ENCODE data around the gene MIDN. TPM values are rescaled to one million over a fixed set of nuclear protein-coding genes. Genes with fewer than 3 reads are reported as not detected.

MIDN gene
- total RNA-seq, 1 experiment from 2014 or later = 125 TPM

DNA sequence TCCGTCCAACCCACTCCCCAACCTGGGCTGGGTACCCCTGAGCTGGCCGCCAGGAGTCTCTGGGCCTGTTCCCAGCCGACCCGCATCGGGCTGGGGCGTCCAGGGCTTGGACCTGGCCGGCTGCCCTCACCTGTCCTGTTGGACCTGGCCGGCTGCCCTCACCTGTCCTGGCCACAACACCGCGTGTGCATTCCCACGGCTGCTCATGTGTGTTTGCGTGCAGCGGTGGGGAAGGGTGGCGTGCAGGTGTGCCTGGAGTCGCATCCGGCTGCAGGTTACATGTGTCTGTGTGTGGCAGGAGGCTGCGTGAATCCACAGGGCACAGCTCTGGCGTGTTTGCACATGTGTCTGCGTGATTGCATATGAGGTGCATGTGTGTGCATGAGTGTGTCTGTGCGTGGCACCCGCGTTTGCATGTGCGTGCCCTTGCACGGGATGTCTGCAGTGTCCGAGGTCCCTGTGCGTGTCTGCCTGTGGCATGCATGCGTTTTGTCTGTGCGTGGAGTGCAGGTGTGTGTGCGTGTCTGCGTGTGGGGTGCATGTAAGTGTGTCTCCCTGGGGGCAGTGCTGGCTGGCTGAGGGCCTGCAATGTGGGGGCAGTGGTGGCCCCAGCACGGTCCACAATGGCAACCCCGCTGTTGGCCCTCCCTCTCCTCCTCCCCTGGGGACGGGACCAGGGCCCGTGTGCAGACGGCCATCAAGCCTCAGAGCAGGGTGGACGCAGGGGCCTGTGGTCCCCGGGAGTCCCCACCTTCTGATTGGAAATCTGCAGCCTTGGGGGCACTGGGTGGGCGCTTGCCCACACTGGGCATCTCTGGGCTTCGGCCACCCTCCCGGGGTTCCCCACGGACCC is 40.7 kb downstream of the MIDN start:
- H3K9me3 ChIP-seq = no peaks in the 10 kb centered on the region
- H3K27me3 Mint-ChIP-seq (ENCODE audit: insufficient read depth, unreplicated experiment) = no peaks in the 10 kb centered on the region
- H3K36me3 ChIP-seq (ENCODE audit: control insufficient read depth, insufficient read depth, low read length) = no peaks in the 10 kb centered on the region
- H3K4me3 Mint-ChIP-seq (ENCODE audit: unreplicated experiment) = no peak overlapping the region
- H3K27ac Mint-ChIP-seq (ENCODE audit: unreplicated experiment) = no peak overlapping the region
- ChIA-PET CTCF (no interaction called here), POLR2A (no interaction called here)
- peaks cover 6% of the 10 kb centered on the region for H3K4me1 Mint-ChIP-seq (ENCODE audit: low read depth, unreplicated experiment)
- peaks cover 45% of the 10 kb centered on the region for H3K4me1 ChIP-seq
- no peak overlapping the region for H3K4me3 ChIP-seq (ENCODE audit: low read depth, low read length)
- no peaks in the 10 kb centered on the region for H3K9me3 Mint-ChIP-seq (ENCODE audit: unreplicated experiment)
- peaks cover 6% of the 10 kb centered on the region for H3K36me3 Mint-ChIP-seq (ENCODE audit: insufficient read depth, unreplicated experiment)
- intact Hi-C loops (cut with micrococcal nuclease; ENCODE audit: unreplicated experiment) = no loop called here
- TF ChIP-seq, protein P1, sequence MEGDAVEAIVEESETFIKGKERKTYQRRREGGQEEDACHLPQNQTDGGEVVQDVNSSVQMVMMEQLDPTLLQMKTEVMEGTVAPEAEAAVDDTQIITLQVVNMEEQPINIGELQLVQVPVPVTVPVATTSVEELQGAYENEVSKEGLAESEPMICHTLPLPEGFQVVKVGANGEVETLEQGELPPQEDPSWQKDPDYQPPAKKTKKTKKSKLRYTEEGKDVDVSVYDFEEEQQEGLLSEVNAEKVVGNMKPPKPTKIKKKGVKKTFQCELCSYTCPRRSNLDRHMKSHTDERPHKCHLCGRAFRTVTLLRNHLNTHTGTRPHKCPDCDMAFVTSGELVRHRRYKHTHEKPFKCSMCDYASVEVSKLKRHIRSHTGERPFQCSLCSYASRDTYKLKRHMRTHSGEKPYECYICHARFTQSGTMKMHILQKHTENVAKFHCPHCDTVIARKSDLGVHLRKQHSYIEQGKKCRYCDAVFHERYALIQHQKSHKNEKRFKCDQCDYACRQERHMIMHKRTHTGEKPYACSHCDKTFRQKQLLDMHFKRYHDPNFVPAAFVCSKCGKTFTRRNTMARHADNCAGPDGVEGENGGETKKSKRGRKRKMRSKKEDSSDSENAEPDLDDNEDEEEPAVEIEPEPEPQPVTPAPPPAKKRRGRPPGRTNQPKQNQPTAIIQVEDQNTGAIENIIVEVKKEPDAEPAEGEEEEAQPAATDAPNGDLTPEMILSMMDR (IDR thresholded peaks at IDR 0.05; ENCODE audit: insufficient read depth in 1 of 2, low read depth in 1 of 2, low read length in 1 of 2, severe bottlenecking in 1 of 2, unreplicated experiment in 1 of 2) = no peak
- no peak for DNase-seq
- no TSS peak for BruUV-seq (replicated peaks)
- no peaks in the 10 kb centered on the region for H3K27me3 ChIP-seq (replicated peaks; ENCODE audit: control insufficient read depth, insufficient read depth, low read length)

DNA sequence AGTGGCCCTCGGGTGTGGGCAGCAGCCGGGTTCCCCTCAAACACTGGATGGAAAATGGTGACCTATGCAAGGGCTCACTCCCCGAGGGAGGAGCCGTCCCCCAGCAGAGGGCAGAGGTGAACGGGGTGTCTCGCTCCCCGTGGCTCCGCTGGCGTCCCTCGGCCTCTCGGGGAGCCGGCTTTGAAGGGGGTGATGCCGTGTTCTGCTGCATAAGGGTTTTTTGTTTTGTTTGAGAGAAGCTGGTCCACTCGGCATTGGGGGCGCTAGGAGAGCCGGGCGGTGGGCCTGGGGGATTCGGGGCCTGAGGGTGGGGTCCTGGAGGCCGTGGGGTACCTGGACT is 41.3 kb downstream of the MIDN start:
- ChIA-PET CTCF (no interaction called here), POLR2A (no interaction called here)
- Mint-ChIP-seq H3K27me3 (ENCODE audit: insufficient read depth, unreplicated experiment) (no peaks in the 10 kb centered on the region), H3K4me1 (ENCODE audit: low read depth, unreplicated experiment) (peaks cover under 1% of the 10 kb centered on the region), H3K4me3 (ENCODE audit: unreplicated experiment) (no peak overlapping the region), H3K27ac (ENCODE audit: unreplicated experiment) (no peak overlapping the region), H3K36me3 (ENCODE audit: insufficient read depth, unreplicated experiment) (peaks cover under 1% of the 10 kb centered on the region), H3K9me3 (ENCODE audit: unreplicated experiment) (no peaks in the 10 kb centered on the region)
- Histone ChIP-seq H3K36me3 (ENCODE audit: control insufficient read depth, insufficient read depth, low read length) (no peaks in the 10 kb centered on the region), H3K9me3 (no peaks in the 10 kb centered on the region), H3K4me3 (ENCODE audit: low read depth, low read length) (no peak overlapping the region), H3K4me1 (peaks cover 39% of the 10 kb centered on the region), H3K27me3 (replicated peaks; ENCODE audit: control insufficient read depth, insufficient read depth, low read length) (no peaks in the 10 kb centered on the region)
- DNase-seq = no peak
- TF ChIP-seq, protein P1 (IDR thresholded peaks at IDR 0.05; ENCODE audit: insufficient read depth in 1 of 2, low read depth in 1 of 2, low read length in 1 of 2, severe bottlenecking in 1 of 2, unreplicated experiment in 1 of 2) = no peak
- intact Hi-C loops (cut with micrococcal nuclease; ENCODE audit: unreplicated experiment) = loop anchor here (10.0 kb wide), 1 partner anchor 1255 kb away; no protein-coding TSS in a partner anchor
- no TSS peak for BruUV-seq (replicated peaks)

DNA sequence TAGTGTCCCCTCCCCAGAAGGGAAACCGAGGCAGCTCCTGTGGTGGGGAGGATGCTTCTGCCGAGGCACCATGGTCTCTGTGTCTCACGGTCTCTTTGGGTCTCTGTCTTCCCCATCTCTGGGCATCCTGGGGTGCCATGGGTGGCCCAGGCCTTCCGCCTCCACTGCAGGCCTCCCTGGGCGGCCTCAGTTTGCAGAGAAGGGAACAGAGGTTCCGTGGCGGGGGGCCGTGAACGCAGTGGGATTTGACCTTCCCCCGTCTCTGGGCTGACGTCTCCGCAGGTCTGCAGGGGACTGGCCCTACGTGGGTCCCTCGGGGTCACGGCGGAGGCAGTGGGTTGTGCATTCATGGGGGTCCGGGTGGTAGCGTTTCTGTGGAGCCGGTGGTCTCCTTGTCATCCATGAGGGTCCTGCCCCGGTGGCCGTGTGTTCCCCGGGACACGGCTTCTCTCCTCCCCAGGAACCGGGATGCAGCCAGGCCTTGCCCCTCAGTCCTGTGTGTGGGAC is 41.9 kb downstream of the MIDN start:
- ChIA-PET POLR2A (no interaction called here), CTCF (no interaction called here)
- TF ChIP-seq, protein P1 (IDR thresholded peaks at IDR 0.05; ENCODE audit: insufficient read depth in 1 of 2, low read depth in 1 of 2, low read length in 1 of 2, severe bottlenecking in 1 of 2, unreplicated experiment in 1 of 2) = no peak
- Histone ChIP-seq H3K27me3 (replicated peaks; ENCODE audit: control insufficient read depth, insufficient read depth, low read length) (no peaks in the 10 kb centered on the region), H3K4me1 (peaks cover 33% of the 10 kb centered on the region), H3K9me3 (no peaks in the 10 kb centered on the region), H3K4me3 (ENCODE audit: low read depth, low read length) (no peak overlapping the region), H3K36me3 (ENCODE audit: control insufficient read depth, insufficient read depth, low read length) (no peaks in the 10 kb centered on the region)
- no peaks in the 10 kb centered on the region for H3K9me3 Mint-ChIP-seq (ENCODE audit: unreplicated experiment)
- H3K4me3 Mint-ChIP-seq (ENCODE audit: unreplicated experiment) = no peak overlapping the region
- H3K27ac Mint-ChIP-seq (ENCODE audit: unreplicated experiment) = no peak overlapping the region
- no TSS peak for BruUV-seq (replicated peaks)
- intact Hi-C loops (cut with micrococcal nuclease; ENCODE audit: unreplicated experiment) = loop anchor here (10.0 kb wide), 1 partner anchor 1255 kb away; no protein-coding TSS in a partner anchor
- no peaks in the 10 kb centered on the region for H3K36me3 Mint-ChIP-seq (ENCODE audit: insufficient read depth, unreplicated experiment)
- H3K27me3 Mint-ChIP-seq (ENCODE audit: insufficient read depth, unreplicated experiment) = no peaks in the 10 kb centered on the region
- H3K4me1 Mint-ChIP-seq (ENCODE audit: low read depth, unreplicated experiment) = no peaks in the 10 kb centered on the region
- no peak for DNase-seq

Measured in Caco-2 (cell line).